Retinal pigment epithelial cell (primary cell): ENCODE data around the gene HEXIM2.

Experiments
- DNase-seq: peaks from one replicate; pipeline ENCODE4 v3.0.0-alpha.2; 2010; ENCODE audit warnings: low read depth
- H3K4me3 ChIP-seq: 2 replicates; pipeline ENCODE4 v1.5.1; 2011; ENCODE audit warnings: mild to moderate bottlenecking, low read length, control low read depth, moderate library complexity
- CTCF ChIP-seq: conservative IDR thresholded peaks from 2 replicates; pipeline ENCODE4 v1.5.1; 2011; ENCODE audit warnings: low read depth, low read length, control low read depth, inconsistent platforms

Gene HEXIM2

GRCh38 chr17:45128331-45128730, 33.3 kb upstream of the HEXIM2 start:
- TF ChIP-seq CTCF, result no peak
- H3K4me3 ChIP-seq, result no peak overlapping the region
- no peak for DNase-seq

- no peak for DNase-seq
- no peak for TF ChIP-seq CTCF
- H3K4me3 ChIP-seq, result no peak overlapping the region
These were observed 32.7 kb upstream of the HEXIM2 start for GRCh38 chr17:45128989-45129388.

- DNase-seq, result peak; percentile 86
- TF ChIP-seq CTCF, result no peak
These were observed 32.2 kb upstream of the HEXIM2 start for GRCh38 chr17:45129426-45129939.

GRCh38 chr17:45129940-45130680, 31.6 kb upstream of the HEXIM2 start:
- TF ChIP-seq CTCF, result no peak
- H3K4me3 ChIP-seq, result peak overlapping the region; percentile 84

More at GRCh38 chr17:45129426-45129939, 32.2 kb upstream of the HEXIM2 start:
- no peak overlapping the region for H3K4me3 ChIP-seq

GRCh38 chr17:45130681-45131615, 30.7 kb upstream of the HEXIM2 start:
- DNase-seq, result no peak
- H3K4me3 ChIP-seq, result peak overlapping the region; percentile 84
- no peak for TF ChIP-seq CTCF

More at GRCh38 chr17:45129940-45130680, 31.6 kb upstream of the HEXIM2 start:
- DNase-seq, result no peak

GRCh38 chr17:45131616-45132319, 29.9 kb upstream of the HEXIM2 start:
- DNase-seq, result no peak
- peak; percentile 74 for TF ChIP-seq CTCF
- H3K4me3 ChIP-seq, result peak overlapping the region; percentile 84
